HCT116 (cell line): ENCODE measurements around the gene GMEB2. TPM values are rescaled to one million over a fixed set of nuclear protein-coding genes. Genes with fewer than 3 reads are reported as not detected.

ENCODE experiments used
- ATAC-seq: fragments of 200-7000 bp; cut with Tn5 transposase; 2 replicates; pipeline ENCODE4 v1.9.1; 2020; ENCODE audit warnings: mild to moderate bottlenecking, moderate library complexity
- BruUV-seq: library from RNA; stranded (reverse); fragments of 400-500 nt; replicated peaks from 2 replicates; lab custom pipeline; 2021; lab: Mats Ljungman, UMichigan
- CTCF ChIA-PET: fragments of 300-600 bp; sonication (Branson Sonifier 250); formaldehyde crosslinking; loops from one replicate; lab custom pipeline; 2021; ENCODE audit warnings: antibody characterized with exemption; lab: Charles Lee
- POLR2A ChIA-PET: fragments of 300-600, 350-600 bp; sonication (Branson Sonifier 250); formaldehyde crosslinking; loops from one replicate; lab custom pipeline; 2021; ENCODE audit warnings: antibody characterized with exemption; lab: Charles Lee
- RAD21 ChIA-PET, 2 experiments: fragments of 300-600 bp; sonication (Branson Sonifier 250); formaldehyde crosslinking; loops; one replicate each; lab custom pipeline; 2023; ENCODE audit warnings: low total read pairs in 2 of 2; ENCODE audit not compliant: uncharacterized antibody in 2 of 2, unreplicated experiment in 2 of 2, low non-redundant PET in 1 of 2; lab: Charles Lee
- DNase-seq: peaks from one replicate; pipeline ENCODE4 v3.0.0-alpha.2; 2010; ENCODE audit warnings: low read depth, low spot score
- H2AFZ ChIP-seq: fragments of 200-600 bp; shearing (Covaris generic), sonication (generic); 2 replicates; pipeline ENCODE4 v1.6.1; 2017; ENCODE audit warnings: low read depth, mixed run types, mixed read lengths, antibody characterized with exemption, low read length; ENCODE audit not compliant: poor library complexity, severe bottlenecking
- H3K27ac ChIP-seq: 2 replicates; pipeline ENCODE4 v1.5.1; 2012; ENCODE audit warnings: low read depth, low read length
- H3K27me3 ChIP-seq: fragments of 200-600 bp; sonication (generic); 2 replicates; pipeline ENCODE4 v1.6.1; 2016; ENCODE audit warnings: mixed run types, low read length, mixed read lengths; ENCODE audit not compliant: insufficient read depth
- H3K36me3 ChIP-seq, 2 experiments: fragments of 200-500 bp in 1 of 2; fragments of 200-600 bp in 1 of 2; sonication (Bioruptor generic) in 1 of 2; sonication (generic) in 1 of 2; 2 replicates each; pipeline versions ENCODE4 v1.5.1 to v1.6.1; 2014 to 2016; ENCODE audit warnings: low read length in 2 of 2, inconsistent platforms in 1 of 2, mixed read lengths in 1 of 2, mixed run types in 1 of 2; ENCODE audit not compliant: insufficient read depth in 2 of 2, control insufficient read depth in 1 of 2
- H3K4me1 ChIP-seq, 2 experiments: fragments of 200-600 bp in 1 of 2; sonication (generic) in 1 of 2; 2 replicates each; pipeline versions ENCODE4 v1.5.1 to v1.6.1; 2012 to 2017; ENCODE audit warnings: low read length in 2 of 2, inconsistent platforms in 1 of 2, mild to moderate bottlenecking in 1 of 2, mixed read lengths in 1 of 2, mixed run types in 1 of 2, moderate library complexity in 1 of 2; ENCODE audit not compliant: insufficient read depth in 2 of 2, control insufficient read depth in 1 of 2
- H3K4me2 ChIP-seq: fragments of 200-600 bp; sonication (generic); 2 replicates; pipeline ENCODE4 v1.6.1; 2017; ENCODE audit warnings: mixed run types, low read length, mixed read lengths
- H3K4me3 ChIP-seq, 2 experiments: fragments of 200-600 bp in 1 of 2; sonication (generic) in 1 of 2; replicated peaks in 1 of 2; 2 replicates each; pipeline ENCODE4 v1.5.1; 2011 to 2016; ENCODE audit warnings: low read length in 2 of 2, control low read depth in 1 of 2, low read depth in 1 of 2, mild to moderate bottlenecking in 1 of 2, mixed read lengths in 1 of 2, mixed run types in 1 of 2
- H3K79me2 ChIP-seq: fragments of 200-600 bp; sonication (generic); 2 replicates; pipeline ENCODE4 v1.6.1; 2017; ENCODE audit warnings: mild to moderate bottlenecking, mixed run types, low read length, moderate library complexity, mixed read lengths; ENCODE audit not compliant: insufficient read depth
- H3K9ac ChIP-seq: fragments of 200-600 bp; sonication (generic); 2 replicates; pipeline ENCODE4 v1.6.1; 2016; ENCODE audit warnings: low read length, mixed read lengths
- H3K9me2 ChIP-seq: fragments of 200-600 bp; sonication (generic), shearing (Covaris generic); 2 replicates; pipeline ENCODE4 v1.6.1; 2017; ENCODE audit warnings: mixed run types, mild to moderate bottlenecking, moderate library complexity; ENCODE audit not compliant: insufficient read depth
- H3K9me3 ChIP-seq, 2 experiments: fragments of 200-500 bp in 1 of 2; fragments of 200-600 bp in 1 of 2; sonication (Bioruptor generic) in 1 of 2; sonication (generic) in 1 of 2; 2 replicates each; pipeline ENCODE4 v1.6.1; 2014 to 2017; ENCODE audit warnings: low read length in 2 of 2, mixed read lengths in 2 of 2, inconsistent platforms in 1 of 2, low read depth in 1 of 2, mild to moderate bottlenecking in 1 of 2, mixed run types in 1 of 2, moderate library complexity in 1 of 2; ENCODE audit not compliant: control insufficient read depth in 1 of 2, insufficient read depth in 1 of 2
- H4K20me1 ChIP-seq: fragments of 200-600 bp; sonication (generic), shearing (Covaris generic); 2 replicates; pipeline ENCODE4 v1.6.1; 2017; ENCODE audit warnings: mixed run types, mild to moderate bottlenecking, moderate library complexity; ENCODE audit not compliant: insufficient read depth
- EZH2 ChIP-seq: fragments of 200-600 bp; sonication (generic); IDR thresholded peaks from 2 replicates; pipeline ENCODE4 v1.6.1; 2017; ENCODE audit warnings: antibody characterized with exemption, mixed run types
- FOSL1 ChIP-seq: IDR thresholded peaks from 2 replicates; pipeline ENCODE4 v1.6.1; 2012; ENCODE audit warnings: low read depth
- POLR2AphosphoS5 ChIP-seq: IDR thresholded peaks from 2 replicates; pipeline ENCODE4 v1.6.1; 2011; ENCODE audit warnings: mild to moderate bottlenecking, low read depth, low read length, moderate library complexity
- SP1 ChIP-seq: IDR thresholded peaks from 2 replicates; pipeline ENCODE4 v1.6.1; 2012; ENCODE audit warnings: low read depth
- TCF7L2 ChIP-seq: IDR thresholded peaks from 2 replicates; pipeline ENCODE4 v1.7.0; 2011; ENCODE audit warnings: borderline replicate concordance, inconsistent platforms; ENCODE audit not compliant: insufficient read depth, insufficient read length; ENCODE audit errors: extremely low read depth
- intact Hi-C: fragments of 100-400 bp; cut with micrococcal nuclease; formaldehyde crosslinking; loops from 2 replicates; pipeline ENCODE4 v1.10.0; 2022
- total RNA-seq: library from RNA; stranded (reverse); gene quantifications from one replicate; pipeline ENCODE4 v1.2.1, GENCODE V29; 2021; ENCODE audit not compliant: unreplicated experiment
- TF ChIP-seq, protein P1 (sequence below): IDR thresholded peaks from 2 replicates; pipeline ENCODE4 v1.6.1; 2012; ENCODE audit warnings: low read depth
- TF ChIP-seq, protein P2 (sequence below): IDR thresholded peaks from 2 replicates; pipeline ENCODE4 v1.6.1; 2012

The GMEB2 gene
- total RNA-seq, 1 experiment from 2014 or later, result 13.9 TPM

DNA sequence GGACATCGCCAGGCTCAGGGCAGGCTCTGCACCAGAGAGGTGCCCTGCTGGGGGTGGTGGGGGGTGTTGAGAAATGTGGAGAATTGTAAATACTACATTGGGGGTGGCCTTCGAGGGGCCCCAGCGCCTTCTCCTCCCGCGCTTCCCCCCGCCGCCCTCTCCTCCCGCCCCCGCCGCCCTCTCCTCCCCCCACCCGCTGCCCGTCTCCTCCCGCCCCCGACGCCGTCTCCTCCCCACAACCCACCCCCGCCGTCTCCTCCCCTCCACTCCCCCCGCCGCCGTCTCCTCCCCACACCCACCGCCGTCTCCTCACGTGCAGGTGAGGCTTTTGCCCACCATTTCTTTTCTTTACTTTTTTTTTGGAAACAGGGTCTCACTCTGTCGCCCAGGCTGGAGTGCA lies 77.9 kb downstream of the GMEB2 start:
- peaks cover 29 to 47% of the 10 kb centered on the region in 2 experiments for H3K4me1 ChIP-seq
- CTCF ChIA-PET, result no interaction called here

More for the DNA sequence above, 77.9 kb downstream of the GMEB2 start:
- H3K27ac ChIP-seq, result no peak overlapping the region
- no peak overlapping the region for H2AFZ ChIP-seq
- H4K20me1 ChIP-seq, result no peaks in the 10 kb centered on the region
- TF ChIP-seq TCF7L2, result no peak
- TF ChIP-seq, protein P1, sequence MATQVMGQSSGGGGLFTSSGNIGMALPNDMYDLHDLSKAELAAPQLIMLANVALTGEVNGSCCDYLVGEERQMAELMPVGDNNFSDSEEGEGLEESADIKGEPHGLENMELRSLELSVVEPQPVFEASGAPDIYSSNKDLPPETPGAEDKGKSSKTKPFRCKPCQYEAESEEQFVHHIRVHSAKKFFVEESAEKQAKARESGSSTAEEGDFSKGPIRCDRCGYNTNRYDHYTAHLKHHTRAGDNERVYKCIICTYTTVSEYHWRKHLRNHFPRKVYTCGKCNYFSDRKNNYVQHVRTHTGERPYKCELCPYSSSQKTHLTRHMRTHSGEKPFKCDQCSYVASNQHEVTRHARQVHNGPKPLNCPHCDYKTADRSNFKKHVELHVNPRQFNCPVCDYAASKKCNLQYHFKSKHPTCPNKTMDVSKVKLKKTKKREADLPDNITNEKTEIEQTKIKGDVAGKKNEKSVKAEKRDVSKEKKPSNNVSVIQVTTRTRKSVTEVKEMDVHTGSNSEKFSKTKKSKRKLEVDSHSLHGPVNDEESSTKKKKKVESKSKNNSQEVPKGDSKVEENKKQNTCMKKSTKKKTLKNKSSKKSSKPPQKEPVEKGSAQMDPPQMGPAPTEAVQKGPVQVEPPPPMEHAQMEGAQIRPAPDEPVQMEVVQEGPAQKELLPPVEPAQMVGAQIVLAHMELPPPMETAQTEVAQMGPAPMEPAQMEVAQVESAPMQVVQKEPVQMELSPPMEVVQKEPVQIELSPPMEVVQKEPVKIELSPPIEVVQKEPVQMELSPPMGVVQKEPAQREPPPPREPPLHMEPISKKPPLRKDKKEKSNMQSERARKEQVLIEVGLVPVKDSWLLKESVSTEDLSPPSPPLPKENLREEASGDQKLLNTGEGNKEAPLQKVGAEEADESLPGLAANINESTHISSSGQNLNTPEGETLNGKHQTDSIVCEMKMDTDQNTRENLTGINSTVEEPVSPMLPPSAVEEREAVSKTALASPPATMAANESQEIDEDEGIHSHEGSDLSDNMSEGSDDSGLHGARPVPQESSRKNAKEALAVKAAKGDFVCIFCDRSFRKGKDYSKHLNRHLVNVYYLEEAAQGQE, result no peak
- no peak for TF ChIP-seq FOSL1
- TF ChIP-seq, protein P2, sequence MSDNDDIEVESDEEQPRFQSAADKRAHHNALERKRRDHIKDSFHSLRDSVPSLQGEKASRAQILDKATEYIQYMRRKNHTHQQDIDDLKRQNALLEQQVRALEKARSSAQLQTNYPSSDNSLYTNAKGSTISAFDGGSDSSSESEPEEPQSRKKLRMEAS, result no peak
- no peak for TF ChIP-seq POLR2AphosphoS5
- TF ChIP-seq SP1, result no peak
- TF ChIP-seq EZH2, result no peak
- H3K9ac ChIP-seq, result no peak overlapping the region
- DNase-seq (no peak), ATAC-seq (no peak)
- H3K9me3 ChIP-seq, result no peaks in the 10 kb centered on the region
- BruUV-seq, result no TSS peak
- H3K79me2 ChIP-seq, result no peaks in the 10 kb centered on the region
- no peaks in the 10 kb centered on the region for H3K9me2 ChIP-seq
- H3K36me3 ChIP-seq, result no peaks in the 10 kb centered on the region
- H3K4me3 ChIP-seq, result no peak overlapping the region
- H3K4me2 ChIP-seq, result no peak overlapping the region
- RAD21 ChIA-PET, result no interaction called here
- POLR2A ChIA-PET, result no interaction called here
- H3K27me3 ChIP-seq, result no peaks in the 10 kb centered on the region
- intact Hi-C loops, result no loop called here
